IMR-90 (cell line): ENCODE results near the gene NEAT1. TPM values are rescaled to one million over a fixed set of nuclear protein-coding genes. Genes with fewer than 3 reads are reported as not detected.
A peak's percentile ranks its signal among the peaks of the same experiment; 100 is the strongest.

Source experiments
- ATAC-seq: fragments of 200-7000 bp; cut with Tn5 transposase; 2 replicates; pipeline ENCODE4 v1.9.1; 2020; ENCODE audit warnings: low read depth, mild to moderate bottlenecking, moderate library complexity
- BruUV-seq: library from RNA; stranded (reverse); fragments of 400-500 nt; replicated peaks from 2 replicates; lab custom pipeline; 2021; lab: Mats Ljungman, UMichigan
- CTCF ChIA-PET: fragments of 300-600 bp; formaldehyde crosslinking; extraction: SDS; loops from one replicate; lab custom pipeline; 2021; ENCODE audit warnings: antibody characterized with exemption; lab: Yijun Ruan, JAX
- POLR2A ChIA-PET: fragments of 300-600 bp; sonication (Branson Sonifier 250); formaldehyde crosslinking; loops from one replicate; lab custom pipeline; 2022; ENCODE audit warnings: antibody characterized with exemption; ENCODE audit not compliant: unreplicated experiment; lab: Charles Lee
- DNase-seq: peaks from one replicate; pipeline ENCODE4 v3.0.0; 2013
- H2AFZ ChIP-seq: replicated peaks from 2 replicates; pipeline ENCODE3; 2013; ENCODE audit warnings: low read length, mild to moderate bottlenecking; ENCODE audit not compliant: poor library complexity
- H2AK5ac ChIP-seq: 2 replicates; pipeline ENCODE4 v1.6.1; 2013; ENCODE audit warnings: low read depth, low read length, inconsistent platforms
- H2AK9ac ChIP-seq: replicated peaks from 2 replicates; pipeline ENCODE3; 2013; ENCODE audit warnings: mild to moderate bottlenecking, low read depth, low read length, moderate library complexity; ENCODE audit not compliant: poor library complexity
- H2BK120ac ChIP-seq: 2 replicates; pipeline ENCODE4 v1.6.1; 2013; ENCODE audit warnings: low read depth, low read length, inconsistent platforms
- H2BK15ac ChIP-seq: 3 replicates; pipeline ENCODE4 v1.6.1; 2013; ENCODE audit warnings: low read depth, low read length, inconsistent platforms
- H2BK20ac ChIP-seq: 2 replicates; pipeline ENCODE4 v1.6.1; 2013; ENCODE audit warnings: low read depth, mild to moderate bottlenecking, inconsistent platforms, low read length, moderate library complexity
- H2BK5ac ChIP-seq: 2 replicates; pipeline ENCODE4 v1.6.1; 2013; ENCODE audit warnings: mild to moderate bottlenecking, low read depth, low read length, inconsistent platforms; ENCODE audit not compliant: poor library complexity, severe bottlenecking
- H3K14ac ChIP-seq: replicated peaks from 2 replicates; pipeline ENCODE4 v1.6.1; 2013; ENCODE audit warnings: low read depth, low read length, inconsistent platforms
- H3K18ac ChIP-seq: 2 replicates; pipeline ENCODE4 v1.6.1; 2013; ENCODE audit warnings: low read depth, low read length, control low read depth
- H3K23ac ChIP-seq: 2 replicates; pipeline ENCODE4 v1.6.1; 2013; ENCODE audit warnings: low read depth, low read length, inconsistent platforms
- H3K27ac ChIP-seq: 2 replicates; pipeline ENCODE4 v1.5.1; 2013; ENCODE audit warnings: mild to moderate bottlenecking, control low read depth, low read length; ENCODE audit not compliant: insufficient read depth
- H3K27me3 ChIP-seq: 2 replicates; pipeline ENCODE4 v1.6.1; 2013; ENCODE audit warnings: low read length; ENCODE audit not compliant: control insufficient read depth, insufficient read depth
- H3K36me3 ChIP-seq: 2 replicates; pipeline ENCODE4 v1.6.1; 2013; ENCODE audit warnings: low read length, mixed read lengths; ENCODE audit not compliant: control insufficient read depth, insufficient read depth
- H3K4ac ChIP-seq: 2 replicates; pipeline ENCODE4 v1.6.1; 2013; ENCODE audit warnings: low read depth, low read length, inconsistent platforms
- H3K4me1 ChIP-seq: 2 replicates; pipeline ENCODE4 v1.6.1; 2013; ENCODE audit warnings: low read length, mixed read lengths; ENCODE audit not compliant: control insufficient read depth, insufficient read depth
- H3K4me2 ChIP-seq: 2 replicates; pipeline ENCODE4 v1.6.1; 2013; ENCODE audit warnings: low read depth, mild to moderate bottlenecking, control low read depth, low read length, moderate library complexity
- H3K4me3 ChIP-seq: 2 replicates; pipeline ENCODE4 v1.5.1; 2013; ENCODE audit warnings: low read depth, mild to moderate bottlenecking, control low read depth, low read length, moderate library complexity; ENCODE audit not compliant: insufficient read depth
- H3K56ac ChIP-seq: 2 replicates; pipeline ENCODE4 v1.6.1; 2013; ENCODE audit warnings: low read length, inconsistent platforms; ENCODE audit not compliant: insufficient read depth; ENCODE audit errors: extremely low read depth
- H3K79me1 ChIP-seq, 2 experiments: 2 replicates each; pipeline ENCODE4 v1.6.1; 2013; ENCODE audit warnings: low read length in 2 of 2, inconsistent platforms in 1 of 2, low read depth in 1 of 2
- H3K9ac ChIP-seq: 2 replicates; pipeline ENCODE4 v1.6.1; 2013; ENCODE audit warnings: low read depth, low read length, control low read depth
- H3K9me1 ChIP-seq: 2 replicates; pipeline ENCODE4 v1.6.1; 2013; ENCODE audit warnings: low read length, inconsistent platforms; ENCODE audit not compliant: insufficient read depth
- H3K9me3 ChIP-seq: 2 replicates; pipeline ENCODE4 v1.6.1; 2013; ENCODE audit warnings: low read length; ENCODE audit not compliant: control insufficient read depth, insufficient read depth
- H4K20me1 ChIP-seq: 2 replicates; pipeline ENCODE4 v1.6.1; 2013; ENCODE audit warnings: low read length, inconsistent platforms; ENCODE audit not compliant: insufficient read depth
- H4K5ac ChIP-seq: 2 replicates; pipeline ENCODE4 v1.6.1; 2013; ENCODE audit warnings: mild to moderate bottlenecking, low read depth, low read length, control low read depth
- H4K8ac ChIP-seq, 2 experiments: 2 replicates each; pipeline ENCODE4 v1.6.1; 2013; ENCODE audit warnings: low read depth in 2 of 2, low read length in 2 of 2, control low read depth in 1 of 2, inconsistent platforms in 1 of 2
- H4K91ac ChIP-seq: 2 replicates; pipeline ENCODE4 v1.6.1; 2013; ENCODE audit warnings: low read depth, low read length, inconsistent platforms; ENCODE audit not compliant: insufficient read depth
- NFE2L2 ChIP-seq: fragments of 150-350 bp; IDR thresholded peaks from 2 replicates; pipeline ENCODE4 v1.6.1; 2016; ENCODE audit warnings: low read depth, mild to moderate bottlenecking, low read length
- WGBS, 2 experiments: methylation state at CpG; one replicate each; pipeline versions ENCODE4 v1.1.5 to v1.1.7; 2013; ENCODE audit warnings: missing lambda C conversion rate in 2 of 2; ENCODE audit not compliant: insufficient read length in 1 of 2; ENCODE audit errors: extremely low coverage in 2 of 2; 5-methylcytosine and 5-hydroxymethylcytosine counted together
- dilution Hi-C: fragments of 300-500 bp; cut with HindIII; formaldehyde crosslinking; loops from one replicate; pipeline ENCODE4 v1.14.3; 2018; ENCODE audit warnings: low sequenced_read_pairs; ENCODE audit not compliant: unreplicated experiment
- in situ Hi-C: fragments of 300-500 bp; cut with MboI; formaldehyde crosslinking; loops from 3 replicates; pipeline ENCODE4 v1.14.3; 2019; ENCODE audit warnings: low sequenced_read_pairs, inconsistent platforms, mixed read lengths
- intact Hi-C: fragments of 100-400 bp; cut with micrococcal nuclease; formaldehyde crosslinking; loops from 2 replicates; pipeline ENCODE4 v1.10.0; 2022
- polyA plus RNA-seq, 3 experiments: library from polyadenylated mRNA; depleted of rRNA; stranded (reverse); fragments of >200 nt; gene quantifications; 2 replicates each; pipeline ENCODE4 v1.2.3, GENCODE V29; 2012; ENCODE audit warnings: low replicate concordance in 1 of 3
- total RNA-seq: library from RNA; depleted of rRNA; stranded (reverse); fragments of >200 nt; gene quantifications from 2 replicates; pipeline ENCODE4 v1.2.3, GENCODE V29; 2012

The NEAT1 gene
- total and polyA plus RNA-seq, 2 of the 4 experiments (the other 2 are of a cell fraction) = 30.1 to 114 TPM

DNA sequence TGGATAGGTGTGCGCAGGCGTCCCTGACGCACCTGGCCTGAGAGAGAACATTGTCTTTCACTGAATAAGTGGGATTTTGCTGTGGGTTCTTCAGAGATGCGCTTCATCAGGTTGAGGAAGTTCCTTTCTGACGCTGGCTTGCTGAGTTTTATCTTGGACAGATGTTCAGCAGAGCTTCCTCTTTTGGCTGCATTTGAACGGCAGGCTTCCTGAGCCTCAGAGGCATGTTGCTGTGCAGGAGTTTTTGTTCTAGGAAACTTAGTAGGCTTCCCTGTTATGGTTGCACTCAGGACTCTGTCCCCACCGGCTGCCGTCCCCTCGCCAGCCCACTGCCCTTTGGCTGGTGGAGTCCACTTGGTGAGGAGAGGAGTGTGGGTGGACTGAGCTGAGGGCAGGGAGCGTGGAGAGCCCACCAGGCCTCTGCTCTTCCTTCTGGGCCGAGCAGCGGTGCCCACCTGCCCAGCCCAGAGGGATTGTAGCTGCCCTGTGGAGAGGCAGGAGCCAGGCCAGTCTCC, 18.9 kb upstream of the NEAT1 start:
- Histone ChIP-seq H3K36me3 (peaks cover 55% of the 10 kb centered on the region), H3K9me1 (peaks cover 4% of the 10 kb centered on the region), H3K4me3 (no peak overlapping the region), H3K27me3 (no peaks in the 10 kb centered on the region), H3K4me2 (no peak overlapping the region), H3K79me1 (peaks cover 9 to 28% of the 10 kb centered on the region in 2 experiments), H2BK15ac (no peak overlapping the region), H4K5ac (no peak overlapping the region), H3K56ac (no peak overlapping the region), H2AK9ac (peak overlapping the region; percentile 42), H4K20me1 (peaks cover 7% of the 10 kb centered on the region), H3K4ac (no peak overlapping the region), H2AK5ac (no peak overlapping the region), H4K8ac (no peak overlapping the region), H3K27ac (no peak overlapping the region), H2BK120ac (no peak overlapping the region), H3K14ac (no peak overlapping the region), H2BK20ac (no peak overlapping the region), H3K18ac (no peak overlapping the region), H3K9ac (no peak overlapping the region), H2BK5ac (no peak overlapping the region), H3K4me1 (0 out of 2 replicates have a peak, but pooled peaks cover 1% of the 10 kb centered on the region), H2AFZ (no peak overlapping the region), H3K9me3 (no peaks in the 10 kb centered on the region), H4K91ac (no peak overlapping the region), H3K23ac (no peak overlapping the region)
- ATAC-seq (no peak), DNase-seq (no peak)
- intact Hi-C loops = no loop called here
- no TSS peak for BruUV-seq
- no peak for TF ChIP-seq NFE2L2
- CTCF ChIA-PET = interaction anchor here (2.3 kb wide), 1 partner anchor 12 kb away, joined by 6 read pairs; no protein-coding TSS in a partner anchor
- POLR2A ChIA-PET = no interaction called here
- whole genome bisulfite sequencing, 2 experiments = 91% methylated on average over 5 of the region's 12 CpGs; no CpG with 5 or more reads in 1 of the 2 experiments
- dilution Hi-C loops = no loop called here
- in situ Hi-C loops = no loop called here
